Inflammatory macrophage treated with lipopolysaccharide for 4 hours (primary cell): ENCODE results near the gene RAB1B.
A peak's percentile ranks its signal among the peaks of the same experiment; 100 is the strongest.
"Not testable (repeated sequence)": the region's sequence is repeated elsewhere in the genome, so short reads cannot be mapped to it uniquely, and the experiment has no call there.

Experiments used
- DNase-seq: peaks from one replicate; pipeline ENCODE4 v3.0.0-alpha.2; 2020

The RAB1B gene

GRCh38 chr11:66267379-66268243, 828 bp upstream of the RAB1B start:
- DNase-seq, result peak; percentile 81

- DNase-seq, result peak; percentile 47
These were observed 790 bp downstream of the RAB1B start for GRCh38 chr11:66268952-66269905.

DNA sequence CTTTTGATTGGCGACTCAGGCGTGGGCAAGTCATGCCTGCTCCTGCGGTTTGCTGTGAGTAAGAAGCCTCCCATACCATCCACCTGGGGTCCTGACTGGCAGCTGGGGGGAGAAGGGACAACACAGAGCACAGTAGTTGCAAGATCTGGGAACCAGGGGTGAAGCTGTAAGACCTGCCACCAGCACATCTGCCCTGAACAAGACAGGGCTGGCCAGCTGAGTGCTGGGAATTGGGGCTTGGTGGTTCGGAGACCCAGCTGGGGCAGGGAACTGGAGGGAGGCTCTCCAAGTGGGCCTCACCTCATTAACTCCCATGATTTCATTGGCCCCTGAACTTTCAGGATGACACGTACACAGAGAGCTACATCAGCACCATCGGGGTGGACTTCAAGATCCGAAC, 3.4 kb downstream of the RAB1B start:
- no peak for DNase-seq

- no peak for DNase-seq
These were observed 4.2 kb downstream of the RAB1B start for GRCh38 chr11:66272596-66272995.

GRCh38 chr11:66274219-66274618, 5.8 kb downstream of the RAB1B start:
- DNase-seq, result no peak

DNA sequence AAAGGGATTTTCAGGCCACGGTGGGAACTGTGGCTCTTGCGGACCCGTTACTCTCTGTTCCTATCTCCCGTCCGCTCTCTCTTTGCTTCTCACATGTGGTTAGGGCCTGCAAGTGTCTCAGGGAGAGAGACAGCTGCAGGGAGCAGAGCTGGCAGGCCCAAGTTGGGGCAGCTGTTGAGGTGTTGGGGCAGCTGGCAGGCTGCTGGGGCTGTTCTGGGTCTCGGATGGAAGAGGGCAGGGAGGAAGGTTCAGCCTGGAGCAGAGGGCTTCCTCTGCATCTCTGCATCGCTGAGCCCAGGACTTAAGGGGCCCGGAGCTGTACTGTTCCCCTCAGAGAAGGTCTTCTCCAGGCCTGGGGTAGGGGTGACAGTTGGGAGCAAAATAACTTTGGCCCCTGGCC, 7.0 kb downstream of the RAB1B start:
- DNase-seq, result no peak

GRCh38 chr11:66275984-66276612, 7.7 kb downstream of the RAB1B start:
- DNase-seq, result no peak

DNA sequence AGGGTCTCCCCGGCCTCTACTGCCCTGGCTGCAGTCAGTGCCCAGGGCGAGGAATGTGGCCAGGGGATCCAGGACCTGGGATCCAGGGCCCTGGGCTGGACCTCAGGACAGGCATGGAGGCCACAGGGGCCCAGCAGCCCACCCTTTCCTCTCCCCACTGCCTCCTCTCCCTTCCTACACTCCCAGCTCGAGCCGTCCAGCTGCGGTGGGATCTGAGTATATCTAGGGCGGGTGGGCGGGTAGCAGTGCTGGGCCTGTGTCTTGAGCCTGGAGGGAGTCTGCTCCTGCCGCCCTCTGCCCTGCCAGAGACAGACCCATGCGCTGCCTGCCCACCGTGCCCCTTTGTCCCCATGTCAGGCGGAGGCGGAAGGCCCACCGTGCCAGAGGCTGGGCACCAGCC, 8.2 kb downstream of the RAB1B start:
- DNase-seq, result not testable (repeated sequence)

- DNase-seq, result not testable (repeated sequence)
These were observed 8.6 kb downstream of the RAB1B start for GRCh38 chr11:66277064-66277463.

GRCh38 chr11:66277471-66278362, 9.3 kb downstream of the RAB1B start, which contains the start of gene CNIH2:
CNIH2 (plus strand) TSS chr11:66278175; CDS start chr11:66278457, 282 bp downstream.
- no peak for DNase-seq

DNA sequence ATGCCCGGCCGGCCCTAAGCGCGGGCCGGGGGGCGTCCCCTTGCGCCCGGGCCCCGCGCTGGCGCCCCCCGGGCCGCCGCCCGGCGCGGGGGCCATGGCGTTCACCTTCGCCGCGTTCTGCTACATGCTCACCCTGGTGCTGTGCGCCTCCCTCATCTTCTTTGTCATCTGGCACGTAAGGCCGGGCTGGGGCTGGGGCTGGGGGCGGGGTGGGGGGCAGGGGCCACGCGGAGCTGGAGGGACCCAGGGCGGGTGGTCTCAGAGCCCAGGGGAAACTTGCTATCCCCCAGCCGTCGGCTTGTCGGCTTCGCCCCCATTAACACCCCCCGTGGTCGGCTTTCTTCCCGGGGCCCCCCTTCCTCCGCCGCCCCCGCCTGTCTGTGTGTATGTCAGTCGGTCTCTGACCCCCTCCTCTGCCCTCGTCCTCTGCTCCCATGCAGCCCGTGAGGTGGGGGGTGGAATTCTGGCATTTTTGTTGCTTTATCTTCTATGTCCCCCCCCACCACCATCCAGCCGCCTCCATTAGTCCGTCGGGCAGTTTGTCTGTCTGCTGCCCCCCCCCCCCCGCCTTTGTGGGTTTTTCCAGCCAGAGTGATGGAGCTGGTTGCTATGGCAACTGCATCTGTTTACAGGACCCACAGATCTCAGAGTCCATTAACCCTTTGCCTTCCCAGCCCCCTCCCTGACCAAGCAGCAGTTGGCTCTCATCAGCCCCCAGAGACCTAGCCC, 10.1 kb downstream of the RAB1B start:
- DNase-seq, result no peak

- no peak for DNase-seq
These were observed 10.8 kb downstream of the RAB1B start for GRCh38 chr11:66279092-66279734.

DNA sequence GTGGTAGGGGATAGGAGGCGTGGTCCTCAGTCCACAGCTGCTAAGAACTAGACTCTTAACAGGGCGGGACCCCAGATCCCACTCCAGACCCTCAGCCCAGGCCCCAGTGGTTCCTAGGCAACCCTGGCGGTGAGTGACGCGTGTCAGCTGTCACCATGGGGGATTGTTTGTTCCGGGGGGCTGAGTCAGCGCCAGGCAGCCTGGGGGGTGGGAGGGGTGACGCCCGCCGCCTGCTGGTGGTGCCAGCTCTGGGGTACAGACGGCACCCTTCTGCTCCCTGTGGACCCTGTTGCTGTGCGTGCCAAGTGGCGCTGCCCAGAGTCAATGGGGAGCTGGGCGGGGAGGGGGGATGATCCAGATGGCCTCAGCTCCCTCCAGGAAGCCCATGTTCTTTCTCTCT, 12.0 kb downstream of the RAB1B start:
- no peak for DNase-seq

- DNase-seq, result no peak
These were observed 12.6 kb downstream of the RAB1B start for GRCh38 chr11:66281001-66281400.

DNA sequence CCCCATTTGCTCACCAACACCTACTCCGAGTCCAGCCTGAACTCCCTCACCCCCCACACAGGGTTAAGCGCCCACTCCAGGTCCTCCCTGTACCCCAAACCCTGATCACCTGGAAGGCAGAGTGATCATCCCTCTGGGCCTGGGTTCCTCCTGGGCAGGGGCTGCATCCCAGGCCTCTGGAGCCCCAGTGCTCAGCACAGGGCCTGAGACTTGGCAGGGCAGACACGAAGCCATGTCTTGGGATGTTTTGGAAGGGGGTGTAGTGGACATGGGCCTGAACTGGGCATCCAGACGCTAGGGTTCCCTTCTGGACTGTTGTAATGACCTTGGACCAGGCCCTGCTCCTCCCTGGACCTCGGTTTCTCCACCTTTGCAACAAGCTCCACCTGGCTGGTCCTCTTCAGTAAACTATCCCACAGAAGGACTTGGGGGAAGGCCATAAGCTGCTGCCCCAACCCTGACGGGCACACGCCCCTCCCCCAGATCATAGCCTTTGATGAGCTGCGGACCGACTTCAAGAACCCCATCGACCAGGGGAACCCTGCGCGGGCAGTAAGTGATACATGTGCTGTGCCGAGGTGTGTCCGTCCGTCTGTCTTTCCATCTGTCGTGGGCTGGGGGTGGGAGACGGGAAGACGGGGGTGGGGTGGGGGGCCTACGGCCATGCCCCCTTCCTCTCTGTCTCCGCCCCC, 13.5 kb downstream of the RAB1B start:
- DNase-seq, result no peak

GRCh38 chr11:66282468-66283455, 14.3 kb downstream of the RAB1B start:
- DNase-seq, result peak; percentile 98

- DNase-seq, result no peak
These were observed 15.1 kb downstream of the RAB1B start for GRCh38 chr11:66283461-66284105.

- DNase-seq, result no peak
These were observed 16.2 kb downstream of the RAB1B start for GRCh38 chr11:66284526-66285078.
